ENCODE measurements around the gene PHC2.

PHC2 gene

GRCh38 chr1:33470495-33471012, 39.7 kb upstream of the PHC2 start:
- TF ChIP-seq CTCF (IDR thresholded peaks at IDR 0.05; ENCODE audit: insufficient read depth, low read depth, low read length, missing control alignments): peak; percentile 86
- no peak overlapping the region for H3K4me3 ChIP-seq (ENCODE audit: low read length)
- DNase-seq (ENCODE audit: low read depth): peak; percentile 90

GRCh38 chr1:33469691-33470090, 38.8 kb upstream of the PHC2 start:
- H3K4me3 ChIP-seq (ENCODE audit: low read length): no peak overlapping the region

GRCh38 chr1:33468967-33469366, 38.1 kb upstream of the PHC2 start:
- TF ChIP-seq CTCF (IDR thresholded peaks at IDR 0.05; ENCODE audit: insufficient read depth, low read depth, low read length, missing control alignments): no peak
- DNase-seq (ENCODE audit: low read depth): no peak
- no peak overlapping the region for H3K4me3 ChIP-seq (ENCODE audit: low read length)

More at GRCh38 chr1:33469691-33470090, 38.8 kb upstream of the PHC2 start:
- TF ChIP-seq CTCF (IDR thresholded peaks at IDR 0.05; ENCODE audit: insufficient read depth, low read depth, low read length, missing control alignments): no peak
- DNase-seq (ENCODE audit: low read depth): no peak

- no peak for DNase-seq (ENCODE audit: low read depth)
- H3K4me3 ChIP-seq (ENCODE audit: low read length): no peak overlapping the region
- no peak for TF ChIP-seq CTCF (IDR thresholded peaks at IDR 0.05; ENCODE audit: insufficient read depth, low read depth, low read length, missing control alignments)
Measured at GRCh38 chr1:33468531-33468930, 37.6 kb upstream of the PHC2 start.

GRCh38 chr1:33468011-33468410, 37.1 kb upstream of the PHC2 start:
- no peak for DNase-seq (ENCODE audit: low read depth)
- TF ChIP-seq CTCF (IDR thresholded peaks at IDR 0.05; ENCODE audit: insufficient read depth, low read depth, low read length, missing control alignments): no peak
- no peak overlapping the region for H3K4me3 ChIP-seq (ENCODE audit: low read length)

- H3K4me3 ChIP-seq (ENCODE audit: low read length): no peak overlapping the region
- no peak for DNase-seq (ENCODE audit: low read depth)
- no peak for TF ChIP-seq CTCF (IDR thresholded peaks at IDR 0.05; ENCODE audit: insufficient read depth, low read depth, low read length, missing control alignments)
Measured at GRCh38 chr1:33466159-33466558, 35.3 kb upstream of the PHC2 start.

- H3K4me3 ChIP-seq (ENCODE audit: low read length): no peak overlapping the region
- DNase-seq (ENCODE audit: low read depth): no peak
- TF ChIP-seq CTCF (IDR thresholded peaks at IDR 0.05; ENCODE audit: insufficient read depth, low read depth, low read length, missing control alignments): no peak
Measured at GRCh38 chr1:33465316-33465715, 34.4 kb upstream of the PHC2 start.

All from epithelial cell of esophagus (primary cell).